Dedifferentiated amniotic fluid mesenchymal stem cell (primary cell): ENCODE results near the gene PLCG2.
"Not testable (repeated sequence)": the region's sequence is repeated elsewhere in the genome, so short reads cannot be mapped to it uniquely, and the experiment has no call there.

Experiments used
- DNase-seq: peaks from one replicate; pipeline ENCODE4 v3.0.0-alpha.2; 2016; ENCODE audit errors: extremely low spot score

PLCG2 gene

DNA sequence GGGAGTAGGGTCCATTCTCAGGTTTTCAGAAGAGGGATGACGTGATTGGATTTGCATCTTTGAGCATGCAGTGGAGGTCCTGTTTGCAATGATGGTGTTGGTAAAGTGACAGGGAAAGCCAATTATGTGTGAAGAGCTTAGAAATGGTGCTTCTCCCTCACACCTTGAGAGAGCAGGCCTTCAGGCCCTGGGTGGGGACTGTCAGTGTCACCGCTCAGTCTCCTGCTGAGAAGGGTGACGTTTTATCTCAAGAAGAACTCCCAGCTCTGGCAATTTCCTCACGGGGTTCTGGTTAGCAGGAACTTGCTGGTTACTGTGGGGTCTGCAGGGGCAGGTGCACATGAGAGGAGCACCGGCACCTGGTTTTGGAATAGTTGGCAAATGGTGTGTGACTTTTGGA is 11.2 kb downstream of the PLCG2 start:
- DNase-seq = no peak

- no peak for DNase-seq
Observed at GRCh38 chr16:81790830-81791435, 11.8 kb downstream of the PLCG2 start.

DNA sequence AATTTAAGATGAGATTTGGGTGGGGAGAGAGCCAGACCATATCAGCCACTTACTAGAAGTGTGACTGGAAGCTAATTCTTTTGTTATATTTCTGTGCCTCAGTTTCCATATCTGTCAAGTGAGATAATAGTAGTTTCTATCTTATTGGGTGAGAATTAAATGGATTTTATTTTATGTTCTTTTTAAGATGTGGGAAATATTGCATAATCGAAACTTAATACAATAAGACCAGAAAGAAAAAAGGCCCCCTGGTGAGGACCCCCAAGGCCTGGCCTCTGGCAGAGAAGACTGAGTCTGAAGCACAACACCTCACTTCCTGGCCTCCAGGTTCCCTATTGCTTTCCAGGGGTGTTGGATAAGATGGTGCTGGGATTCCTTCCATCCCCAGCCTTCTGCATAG is 13.7 kb downstream of the PLCG2 start:
- no peak for DNase-seq

- DNase-seq = no peak
Observed at GRCh38 chr16:81795193-81795592, 16.1 kb downstream of the PLCG2 start.

DNA sequence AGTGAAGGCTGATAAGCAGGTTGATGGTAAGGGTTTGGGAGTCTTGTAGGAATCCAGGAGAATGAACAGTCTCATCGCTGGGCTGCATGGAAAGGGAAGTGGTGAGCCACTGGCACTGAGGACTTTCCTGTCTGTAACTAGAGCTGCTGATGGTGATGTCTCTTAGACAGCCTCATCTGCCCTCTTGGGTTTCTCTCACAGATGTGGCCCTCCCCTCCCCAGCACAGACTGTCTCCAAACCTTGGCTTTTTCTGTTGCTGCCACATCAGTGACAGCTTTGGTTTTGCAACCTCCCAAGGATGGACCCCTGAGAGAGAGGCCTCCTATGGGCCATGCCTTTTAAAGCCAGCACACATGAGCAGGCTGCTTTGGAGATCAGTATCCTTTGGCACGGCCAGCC is 16.9 kb downstream of the PLCG2 start:
- no peak for DNase-seq

- DNase-seq = no peak
Observed at GRCh38 chr16:81796583-81797346, 17.7 kb downstream of the PLCG2 start.

DNA sequence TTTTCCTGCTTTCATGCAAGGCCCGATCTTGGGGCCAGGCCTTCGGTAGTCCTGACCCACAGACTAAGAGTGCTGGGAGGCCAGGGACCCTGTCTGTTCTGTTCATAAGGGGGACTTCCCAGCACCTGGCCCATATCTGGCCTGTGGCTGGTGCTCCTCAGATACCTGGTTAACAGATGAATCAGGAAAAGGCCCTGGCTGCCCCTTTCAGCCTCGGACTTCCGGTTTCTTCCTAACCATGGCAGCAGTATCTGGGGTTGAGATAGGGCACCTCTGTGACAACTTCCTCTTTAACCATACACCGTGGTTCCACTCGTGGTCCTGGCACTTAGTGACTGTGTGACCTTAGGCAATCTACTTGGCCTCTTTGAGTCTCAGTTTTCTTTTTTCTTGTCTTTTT is 18.4 kb downstream of the PLCG2 start:
- DNase-seq = no peak

DNA sequence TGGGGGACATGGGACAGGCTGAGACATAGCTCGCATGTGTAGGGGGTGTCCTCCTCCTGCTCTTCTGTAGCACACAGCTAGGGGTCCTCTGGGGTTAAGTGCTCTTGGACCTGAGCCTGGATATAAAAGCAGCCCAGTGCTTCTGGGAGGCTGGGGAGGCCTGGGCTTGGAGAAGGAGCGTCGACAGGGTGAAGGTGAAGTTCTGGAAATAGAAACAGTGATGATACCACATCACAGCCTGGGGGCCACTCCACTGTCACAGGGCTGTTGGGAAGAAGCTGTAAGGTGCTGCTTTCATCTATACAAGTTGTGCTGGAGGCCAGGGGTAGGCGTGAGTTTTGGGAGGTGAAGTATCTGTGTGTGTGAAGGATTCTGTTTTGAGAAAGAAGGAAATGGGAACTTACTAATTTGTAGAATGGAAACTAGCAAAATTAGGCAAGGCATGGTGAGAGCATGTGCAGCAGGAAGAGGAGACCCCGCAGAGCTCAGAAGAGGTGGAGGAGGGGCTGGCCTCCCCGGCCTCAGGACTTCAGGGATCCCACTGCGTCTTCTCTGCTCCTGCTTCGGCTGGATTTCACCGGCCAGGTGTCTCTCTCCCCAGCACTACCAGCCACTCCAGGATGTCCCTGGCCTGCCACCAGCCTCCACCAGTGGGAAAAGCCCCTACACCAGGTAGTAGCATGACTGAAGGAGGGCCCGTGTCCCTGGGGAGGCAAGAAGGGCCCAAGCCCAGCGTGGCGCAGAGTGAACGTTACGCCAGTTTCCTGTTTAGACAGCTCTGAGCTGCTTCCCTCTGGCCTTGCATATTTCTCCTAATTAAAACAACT is 19.4 kb downstream of the PLCG2 start:
- no peak for DNase-seq

DNA sequence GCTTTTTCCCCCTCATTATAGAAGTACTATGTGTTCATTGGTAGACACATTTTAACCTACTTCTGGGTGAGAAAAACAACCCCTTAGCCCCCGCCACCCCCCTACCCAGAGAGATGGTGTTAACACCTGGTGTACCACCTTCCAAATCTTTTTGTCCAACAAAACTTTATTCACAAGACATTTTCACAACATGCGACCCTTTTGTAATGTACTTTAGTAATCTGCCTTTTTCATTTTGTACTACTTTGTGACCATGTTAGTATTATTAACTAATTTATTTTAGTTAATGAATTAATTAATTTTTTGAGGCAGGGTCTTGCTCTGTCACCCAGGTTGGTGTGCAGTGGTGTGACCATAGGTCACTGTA is 20.0 kb downstream of the PLCG2 start:
- no peak for DNase-seq

DNA sequence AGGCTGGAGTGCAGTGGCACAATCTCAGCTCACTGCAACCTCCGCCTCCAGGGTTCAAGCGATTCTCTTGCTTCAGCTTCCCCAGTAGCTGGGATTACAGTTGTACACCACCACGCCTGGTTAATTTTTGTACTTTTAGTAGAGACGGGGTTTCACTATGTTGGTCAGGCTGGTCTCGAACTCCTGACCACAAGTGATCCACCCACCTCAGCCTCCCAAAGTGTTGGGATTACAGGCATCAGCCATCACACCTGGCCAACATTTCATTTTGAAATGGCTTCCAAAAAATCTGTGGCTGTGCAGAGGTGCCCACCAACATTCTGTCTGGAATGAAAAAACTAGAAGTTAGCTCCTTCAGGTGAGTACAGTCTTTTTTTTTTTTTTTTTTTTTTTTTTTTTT is 22.6 kb downstream of the PLCG2 start:
- not testable (repeated sequence) for DNase-seq

GRCh38 chr16:81803332-81803731 is 24.2 kb downstream of the PLCG2 start:
- no peak for DNase-seq

DNA sequence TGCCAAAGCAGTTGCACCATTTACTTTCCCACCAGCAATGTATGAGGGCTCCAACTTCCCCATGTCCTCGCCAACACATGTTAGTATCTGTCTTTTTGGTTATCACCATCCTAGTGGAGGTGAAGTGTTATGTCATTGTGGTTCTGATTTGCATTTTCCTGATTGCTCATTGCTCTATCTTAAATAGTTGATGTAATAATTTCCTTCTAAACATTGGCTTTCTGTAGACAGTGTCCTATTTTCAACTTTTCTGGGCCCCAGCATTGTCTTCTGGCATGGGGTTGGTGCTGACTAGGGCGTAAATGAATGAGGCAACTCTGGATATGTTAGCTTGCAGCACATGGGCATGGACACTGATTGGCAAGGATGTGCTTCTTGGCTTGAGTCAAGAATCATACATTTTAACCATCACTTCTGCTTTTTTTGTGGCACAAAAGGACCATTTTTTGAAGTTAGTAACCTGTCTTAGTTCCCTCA is 25.1 kb downstream of the PLCG2 start:
- no peak for DNase-seq

DNA sequence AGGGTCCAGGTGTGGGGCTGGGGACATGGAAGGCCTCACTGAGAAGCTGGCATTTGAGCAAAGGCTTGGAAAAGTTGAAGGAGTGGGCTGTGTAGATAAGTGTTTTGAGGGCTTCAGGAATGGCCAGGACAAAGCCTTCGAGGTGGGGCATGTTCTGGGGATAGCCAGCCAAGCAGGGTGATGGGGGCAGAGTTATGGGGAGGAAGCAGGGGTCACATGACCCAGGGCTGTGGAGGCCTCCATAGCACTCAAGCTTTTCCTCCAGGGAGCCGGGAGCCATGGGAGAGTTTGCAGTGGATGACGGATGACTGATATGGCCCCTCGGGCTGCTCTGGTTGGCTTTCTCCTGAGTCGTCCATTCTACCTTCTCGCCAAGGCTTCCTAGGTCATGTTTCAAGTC is 27.6 kb downstream of the PLCG2 start:
- no peak for DNase-seq

DNA sequence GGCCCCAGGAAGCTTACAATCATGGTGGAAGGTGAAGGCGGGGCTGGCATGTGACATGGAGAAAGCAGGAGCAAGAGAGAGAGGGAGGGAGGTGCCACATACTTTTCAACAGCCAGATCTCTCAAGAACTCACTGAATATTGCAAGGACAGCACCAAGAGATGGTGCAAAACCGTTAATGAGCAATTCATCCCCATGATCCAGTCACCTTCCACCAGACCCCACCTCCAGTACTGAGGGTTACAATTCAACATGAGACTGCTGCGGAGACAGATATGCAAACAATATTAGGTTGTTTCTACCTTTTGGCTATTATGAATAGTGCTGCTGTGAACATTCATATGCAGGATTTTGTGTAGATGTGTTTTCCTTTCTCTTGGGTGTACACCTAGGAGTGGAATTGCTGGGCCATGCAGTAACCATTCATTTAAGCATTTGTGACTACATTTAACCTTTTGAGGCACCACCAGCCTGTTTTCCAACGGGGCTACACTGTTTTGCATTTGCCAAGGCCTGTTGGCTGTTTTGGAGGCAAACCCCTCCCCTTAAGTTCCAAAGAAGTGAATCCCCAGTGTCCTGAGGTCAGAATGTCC is 28.8 kb downstream of the PLCG2 start:
- DNase-seq = no peak

- DNase-seq = no peak
Observed at GRCh38 chr16:81808933-81809480, 29.9 kb downstream of the PLCG2 start.

- no peak for DNase-seq
Observed at GRCh38 chr16:81809567-81809966, 30.5 kb downstream of the PLCG2 start.

DNA sequence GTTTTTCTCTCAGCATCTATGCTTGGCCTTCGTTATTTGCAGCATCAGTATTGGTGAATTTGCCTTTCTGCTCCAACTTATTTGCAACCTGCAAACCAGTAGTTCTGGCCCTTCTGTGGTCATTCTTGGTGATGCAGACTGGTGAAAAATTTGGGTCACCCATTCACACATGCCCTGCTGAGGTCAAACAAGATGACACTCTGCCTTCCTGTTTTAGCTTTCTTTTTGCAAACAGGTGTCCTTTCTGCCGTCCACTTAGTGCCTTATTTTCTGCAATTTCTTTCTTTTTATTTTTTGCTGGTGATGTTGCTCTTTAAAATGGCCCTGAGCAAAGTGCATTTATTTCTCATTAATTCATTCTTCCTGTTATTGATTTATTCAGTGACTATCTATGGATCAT is 31.3 kb downstream of the PLCG2 start:
- DNase-seq = no peak

GRCh38 chr16:81810894-81811538 is 31.9 kb downstream of the PLCG2 start:
- no peak for DNase-seq

DNA sequence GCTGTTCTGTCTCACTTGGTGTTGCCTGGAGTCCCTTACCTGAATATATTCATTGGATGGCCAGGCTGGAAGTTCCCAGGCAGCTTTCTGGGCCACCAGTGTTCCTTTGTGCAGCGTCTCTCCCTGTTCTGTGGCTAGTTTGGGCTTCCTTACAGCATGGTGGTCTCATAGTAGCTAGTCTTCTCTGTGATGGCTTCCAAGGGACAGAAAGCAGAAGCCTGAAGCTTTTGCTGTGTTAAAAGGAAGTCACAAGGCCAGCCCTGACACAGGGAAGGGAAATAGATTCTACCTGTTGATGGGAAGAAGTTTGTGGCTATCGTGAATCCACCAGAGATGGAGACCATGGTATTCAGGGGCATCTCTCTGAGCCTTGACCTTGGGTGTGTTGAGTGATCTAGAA is 34.6 kb downstream of the PLCG2 start:
- DNase-seq = no peak

DNA sequence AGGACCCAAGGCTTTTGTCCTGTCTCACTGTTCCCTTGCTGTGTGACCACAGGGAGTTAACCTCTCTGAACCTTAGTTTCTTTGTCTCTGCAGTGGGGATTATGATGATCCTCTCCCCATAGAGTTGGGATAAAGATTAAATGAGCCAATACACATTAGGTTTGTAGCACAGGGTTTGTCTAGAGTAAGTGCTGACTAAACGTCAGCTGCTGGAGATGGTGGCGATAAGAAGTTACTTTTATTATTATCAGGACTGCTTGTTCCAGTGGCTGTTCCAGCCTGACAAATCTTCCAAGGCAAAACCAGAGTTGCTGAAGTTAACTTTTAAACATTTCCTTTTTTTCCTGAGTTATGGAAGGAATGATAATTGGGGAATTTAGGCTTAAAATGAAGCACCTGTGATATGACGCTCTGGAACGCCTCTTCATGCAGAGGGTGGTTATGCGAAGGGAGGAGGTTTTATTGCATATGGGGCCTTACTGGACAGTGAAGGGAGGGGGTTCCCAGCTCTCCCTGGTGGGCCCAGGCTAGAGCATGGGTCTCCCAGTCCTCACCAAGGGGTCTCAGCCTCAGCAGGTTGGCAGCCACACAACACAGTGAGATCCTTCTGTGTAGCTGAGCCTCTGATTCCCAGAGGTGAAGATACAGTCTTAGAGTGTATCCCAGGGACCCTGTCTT is 35.8 kb downstream of the PLCG2 start:
- DNase-seq = no peak

DNA sequence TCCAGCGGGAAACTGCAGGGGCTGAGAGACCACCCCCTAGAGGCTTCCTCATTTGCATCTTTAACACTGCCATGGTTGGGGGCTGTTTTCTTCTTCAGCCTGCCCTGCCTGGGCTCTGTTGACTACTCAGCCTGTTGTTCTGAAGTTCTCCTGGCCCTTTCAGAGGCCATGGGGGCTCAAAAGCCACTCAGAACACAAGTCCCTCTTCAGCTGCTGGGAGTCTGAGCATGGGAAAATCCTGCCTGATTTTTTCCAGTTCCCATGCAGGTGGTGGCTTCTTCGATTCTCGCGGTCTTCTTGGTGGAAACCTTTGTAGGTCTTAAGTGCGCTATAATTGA is 36.3 kb downstream of the PLCG2 start:
- no peak for DNase-seq
